K562 (cell line): ENCODE measurements around the gene ARNT2.

Experiments used
- BRCA1 ChIP-seq, 2 experiments: fragments of 450-650 bp in 1 of 2; sonication (generic) in 1 of 2; formaldehyde crosslinking in 1 of 2; IDR thresholded peaks; 2 replicates each; pipeline versions ENCODE4 v1.5.0 to v1.6.1; 2017 to 2020; ENCODE audit warnings: mild to moderate bottlenecking in 1 of 2, missing genetic modification reagents in 1 of 2
- CEBPB ChIP-seq: fragments of 450-650 bp; IDR thresholded peaks from 2 replicates; pipeline ENCODE4 v1.6.1; 2016; ENCODE audit warnings: missing genetic modification characterization, missing compliant biosample characterization
- CTCF ChIP-seq, 3 experiments: IDR thresholded peaks in 2 of 3; conservative IDR thresholded peaks in 1 of 3; 2 replicates each; pipeline ENCODE4 v1.5.1; 2011 to 2012; ENCODE audit warnings: low read length in 3 of 3, mild to moderate bottlenecking in 3 of 3, control low read depth in 2 of 3, improper control_type of control experiment in 1 of 3, inconsistent platforms in 1 of 3, low read depth in 1 of 3, mixed read lengths in 1 of 3, moderate library complexity in 1 of 3; ENCODE audit not compliant: insufficient read depth in 2 of 3
- HDAC6 ChIP-seq: IDR thresholded peaks from 2 replicates; pipeline ENCODE4 v1.6.1; 2012; ENCODE audit warnings: low read depth, mild to moderate bottlenecking, control low read depth, inconsistent platforms, low read length, moderate library complexity
- MAFK ChIP-seq: IDR thresholded peaks from 2 replicates; pipeline ENCODE4 v1.6.1; 2011; ENCODE audit warnings: low read length, improper control_type of control experiment
- POLR2AphosphoS5 ChIP-seq: IDR thresholded peaks from 2 replicates; pipeline ENCODE4 v1.6.1; 2011; ENCODE audit warnings: mild to moderate bottlenecking, low read depth, low read length, moderate library complexity; ENCODE audit not compliant: control insufficient read depth, insufficient read depth
- PRMT5 ChIP-seq: sonication (generic); formaldehyde crosslinking; IDR thresholded peaks from 2 replicates; pipeline ENCODE4 v1.5.0; 2020; ENCODE audit warnings: missing genetic modification reagents
- RNF2 ChIP-seq: sonication (generic); IDR thresholded peaks from 2 replicates; pipeline ENCODE4 v1.6.1; 2016
- RREB1 ChIP-seq: fragments of 250-450 bp; sonication (Bioruptor Pico); IDR thresholded peaks from 2 replicates; pipeline ENCODE4 v1.4.0; 2020
- SMAD4 ChIP-seq: fragments of 250-450 bp; sonication (Bioruptor Pico); conservative IDR thresholded peaks from 2 replicates; pipeline ENCODE4 v1.8.0; 2021; ENCODE audit warnings: inconsistent platforms, mild to moderate bottlenecking, moderate library complexity
- ZBTB2 ChIP-seq: fragments of 450-650 bp; IDR thresholded peaks from 2 replicates; pipeline ENCODE4 v1.6.1; 2016; ENCODE audit warnings: antibody characterized with exemption
- ZFP36 ChIP-seq: fragments of 150-350 bp; IDR thresholded peaks from 2 replicates; pipeline ENCODE4 v1.6.1; 2018; ENCODE audit warnings: low read length, low read depth; ENCODE audit not compliant: partially characterized antibody
- ZNF184 ChIP-seq: sonication (generic); formaldehyde crosslinking; IDR thresholded peaks from 2 replicates; pipeline ENCODE4 v1.5.0; 2020; ENCODE audit warnings: missing genetic modification reagents
- ZNF280B ChIP-seq: fragments of 250-450 bp; sonication (Bioruptor Pico); IDR thresholded peaks from 2 replicates; pipeline ENCODE4 v1.5.1; 2021; ENCODE audit warnings: mild to moderate bottlenecking

- TF ChIP-seq ZNF280B (CRISPR knock-in tag) (no peak), BRCA1 (IDR thresholded peaks at IDR 0.05) (no peak), BRCA1 (CRISPR knock-in tag; IDR thresholded peaks at IDR 0.05) (no peak), ZFP36 (no peak), HDAC6 (no peak), POLR2AphosphoS5 (no peak), CTCF (IDR thresholded peaks at IDR 0.05 in 2 of 3, conservative IDR thresholded peaks at IDR 0.05 in 1 of 3; ENCODE audit: insufficient read depth in 2 of 3, low read depth in 1 of 3, low read length in 3 of 3) (no peak), RNF2 (no peak), ZNF184 (CRISPR knock-in tag) (no peak), SMAD4 (CRISPR knock-in tag) (no peak), PRMT5 (CRISPR knock-in tag) (no peak), RREB1 (CRISPR knock-in tag) (no peak), ZBTB2 (no peak), MAFK (no peak), CEBPB (tag) (no peak)
Measured at GRCh38 chr15:80547264-80547663, 143.1 kb downstream of the ARNT2 start.
